ENCODE results near the gene AP3B1.

Gene AP3B1

DNA sequence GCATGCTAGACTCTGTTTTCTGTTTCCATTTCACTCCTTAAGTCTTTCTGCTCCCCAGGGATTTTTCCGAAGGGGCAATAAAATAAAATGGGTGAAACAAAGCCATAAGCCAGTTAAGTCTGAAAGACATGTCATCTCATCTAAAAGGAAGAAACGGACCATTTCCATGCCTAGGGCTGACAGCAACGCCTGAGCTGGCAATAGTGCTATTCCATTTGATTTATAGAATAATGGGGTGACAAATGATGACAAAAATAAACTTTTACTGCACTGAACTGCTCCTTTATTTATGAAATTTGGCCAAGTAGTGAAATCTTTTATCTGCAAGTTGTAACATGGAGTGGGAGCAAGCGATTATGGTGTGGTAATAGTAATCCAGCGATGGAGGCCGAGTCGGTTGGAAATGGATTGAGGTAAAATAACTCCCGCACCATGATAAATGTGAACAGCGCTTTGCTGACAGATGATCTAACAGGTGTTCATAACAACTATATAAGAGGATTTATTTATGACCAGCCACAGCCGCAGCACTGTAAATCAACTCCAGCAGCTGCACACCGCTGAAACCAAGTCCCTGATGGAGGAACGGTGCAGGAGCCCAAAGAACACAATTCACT is 298.6 kb downstream of the AP3B1 start:
- no peak for TF ChIP-seq CTCF (IDR thresholded peaks at IDR 0.05; ENCODE audit: insufficient read depth, low read length, poor library complexity, severe bottlenecking)
- no peak for DNase-seq (ENCODE audit: extremely low read depth, insufficient read length)
- no peaks in the 10 kb centered on the region; the same call in 1 of the 2 replicates for H3K36me3 ChIP-seq (ENCODE audit: control insufficient read depth, insufficient read depth, low read length)
- no peaks in the 10 kb centered on the region for H3K27me3 ChIP-seq (replicated peaks; ENCODE audit: control insufficient read depth, insufficient read depth, low read length)
- H3K4me3 ChIP-seq (replicated peaks; ENCODE audit: low read depth, low read length): no peak overlapping the region

DNA sequence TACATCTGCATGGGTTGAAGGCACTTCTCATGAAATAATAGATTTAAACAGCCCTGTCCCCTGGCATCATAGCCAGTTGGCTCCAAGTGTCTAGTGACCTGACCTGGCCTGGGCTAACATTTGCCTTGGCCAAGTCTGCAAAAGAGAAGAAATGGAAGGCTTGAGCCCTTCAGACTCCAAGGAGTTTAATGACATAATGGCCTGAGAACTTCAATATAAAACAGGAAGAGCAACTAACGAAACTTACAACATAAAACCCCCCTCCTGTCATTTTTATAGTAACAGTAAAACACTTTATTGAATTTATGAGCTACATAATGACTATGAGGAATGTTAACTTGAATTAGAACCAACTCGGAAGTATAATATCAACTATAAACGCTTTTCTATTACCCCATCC is 299.6 kb downstream of the AP3B1 start:
- TF ChIP-seq CTCF (IDR thresholded peaks at IDR 0.05; ENCODE audit: insufficient read depth, low read length, poor library complexity, severe bottlenecking): no peak
- Histone ChIP-seq H3K4me3 (replicated peaks; ENCODE audit: low read depth, low read length) (no peak overlapping the region), H3K27me3 (replicated peaks; ENCODE audit: control insufficient read depth, insufficient read depth, low read length) (no peaks in the 10 kb centered on the region), H3K36me3 (ENCODE audit: control insufficient read depth, insufficient read depth, low read length) (no peaks in the 10 kb centered on the region; the same call in 1 of the 2 replicates)
- DNase-seq (ENCODE audit: extremely low read depth, insufficient read length): no peak

GRCh38 chr5:77993855-77994318 is 300.6 kb downstream of the AP3B1 start:
- Histone ChIP-seq H3K4me3 (replicated peaks; ENCODE audit: low read depth, low read length) (no peak overlapping the region), H3K36me3 (ENCODE audit: control insufficient read depth, insufficient read depth, low read length) (no peaks in the 10 kb centered on the region), H3K27me3 (replicated peaks; ENCODE audit: control insufficient read depth, insufficient read depth, low read length) (no peaks in the 10 kb centered on the region)
- DNase-seq (ENCODE audit: extremely low read depth, insufficient read length): no peak
- no peak for TF ChIP-seq CTCF (IDR thresholded peaks at IDR 0.05; ENCODE audit: insufficient read depth, low read length, poor library complexity, severe bottlenecking)

DNA sequence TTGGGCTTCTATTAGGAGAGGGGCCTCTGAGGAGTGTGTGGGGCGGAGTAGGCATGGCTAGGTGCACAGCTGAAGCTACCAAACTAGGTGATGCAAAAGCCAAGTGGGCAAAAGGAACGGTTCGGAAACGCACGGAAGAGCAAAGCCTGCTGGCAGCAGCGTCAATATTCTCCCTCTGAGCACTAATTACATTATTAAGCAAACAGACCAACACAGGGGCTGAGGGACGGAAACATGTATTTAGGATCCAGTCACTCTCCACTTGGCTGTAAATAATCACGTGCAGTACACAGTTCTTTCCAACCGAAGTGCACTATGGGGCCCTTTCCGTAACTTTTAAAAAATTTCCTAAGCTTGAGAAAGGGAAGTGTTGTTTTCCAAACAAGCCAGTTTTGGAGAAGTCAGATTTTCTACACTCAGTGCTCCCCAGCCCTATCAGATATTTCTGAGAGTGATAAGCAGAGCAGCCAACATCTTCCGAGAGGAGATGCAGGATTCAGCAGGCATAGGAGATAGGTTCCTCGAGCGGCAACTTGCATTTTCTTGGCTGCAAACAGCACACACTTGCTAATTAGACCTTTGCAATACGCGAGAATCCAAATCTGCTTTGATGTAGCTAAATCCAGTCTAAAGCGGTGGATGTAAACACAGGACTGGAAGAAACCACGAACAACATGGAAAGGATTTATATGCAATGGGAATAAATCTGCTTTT is 301.2 kb downstream of the AP3B1 start:
- H3K27me3 ChIP-seq (replicated peaks; ENCODE audit: control insufficient read depth, insufficient read depth, low read length): no peaks in the 10 kb centered on the region
- H3K36me3 ChIP-seq (ENCODE audit: control insufficient read depth, insufficient read depth, low read length): no peaks in the 10 kb centered on the region
- no peak overlapping the region for H3K4me3 ChIP-seq (replicated peaks; ENCODE audit: low read depth, low read length)
- TF ChIP-seq CTCF (IDR thresholded peaks at IDR 0.05; ENCODE audit: insufficient read depth, low read length, poor library complexity, severe bottlenecking): no peak
- no peak for DNase-seq (ENCODE audit: extremely low read depth, insufficient read length)

- no peak overlapping the region for H3K4me3 ChIP-seq (replicated peaks; ENCODE audit: low read depth, low read length)
- no peaks in the 10 kb centered on the region for H3K36me3 ChIP-seq (ENCODE audit: control insufficient read depth, insufficient read depth, low read length)
- TF ChIP-seq CTCF (IDR thresholded peaks at IDR 0.05; ENCODE audit: insufficient read depth, low read length, poor library complexity, severe bottlenecking): peak; percentile 23
- no peak for DNase-seq (ENCODE audit: extremely low read depth, insufficient read length)
- no peaks in the 10 kb centered on the region for H3K27me3 ChIP-seq (replicated peaks; ENCODE audit: control insufficient read depth, insufficient read depth, low read length)
Measured at GRCh38 chr5:77991084-77991483, 303.4 kb downstream of the AP3B1 start.

Data from GM06990 (cell line).